Measurements from ENCODE around the gene KMT2C. TPM values are rescaled to one million over a fixed set of nuclear protein-coding genes. Genes with fewer than 3 reads are reported as not detected.
A peak's percentile ranks its signal among the peaks of the same experiment; 100 is the strongest.
"Not testable (repeated sequence)": the region's sequence is repeated elsewhere in the genome, so short reads cannot be mapped to it uniquely, and the experiment has no call there.

KMT2C gene
- total RNA-seq, 1 donor from 2014 or later, result 136 TPM

GRCh38 chr7:152315845-152316244, 120.0 kb downstream of the KMT2C start:
- DNase-seq, result no peak
- Mint-ChIP-seq H3K4me3 (ENCODE audit: unreplicated experiment) (no peak overlapping the region), H3K9me3 (ENCODE audit: unreplicated experiment) (peaks cover 3% of the 10 kb centered on the region), H3K27me3 (ENCODE audit: unreplicated experiment) (peaks cover 4% of the 10 kb centered on the region), H3K36me3 (ENCODE audit: unreplicated experiment) (peaks cover 5% of the 10 kb centered on the region), H3K4me1 (ENCODE audit: low read depth, unreplicated experiment) (peaks cover 7% of the 10 kb centered on the region), H3K27ac (ENCODE audit: unreplicated experiment) (peak overlapping the region; percentile 8)
- TF ChIP-seq CTCF (IDR thresholded peaks at IDR 0.05; ENCODE audit: partially characterized antibody, unreplicated experiment), result no peak

GRCh38 chr7:152313831-152314604, 121.8 kb downstream of the KMT2C start:
- H3K36me3 Mint-ChIP-seq (ENCODE audit: unreplicated experiment), result no peaks in the 10 kb centered on the region
- no peak for TF ChIP-seq CTCF (IDR thresholded peaks at IDR 0.05; ENCODE audit: partially characterized antibody, unreplicated experiment)
- no peak for DNase-seq
- no peak overlapping the region for H3K4me3 Mint-ChIP-seq (ENCODE audit: unreplicated experiment)
- peaks cover 2% of the 10 kb centered on the region for H3K27me3 Mint-ChIP-seq (ENCODE audit: unreplicated experiment)
- H3K27ac Mint-ChIP-seq (ENCODE audit: unreplicated experiment), result peak overlapping the region; percentile 0
- no peaks in the 10 kb centered on the region for H3K9me3 Mint-ChIP-seq (ENCODE audit: unreplicated experiment)
- H3K4me1 Mint-ChIP-seq (ENCODE audit: low read depth, unreplicated experiment), result peaks cover 7% of the 10 kb centered on the region

- H3K36me3 Mint-ChIP-seq (ENCODE audit: unreplicated experiment), result no peaks in the 10 kb centered on the region
- no peak for DNase-seq
- H3K4me3 Mint-ChIP-seq (ENCODE audit: unreplicated experiment), result no peak overlapping the region
- H3K9me3 Mint-ChIP-seq (ENCODE audit: unreplicated experiment), result no peaks in the 10 kb centered on the region
- H3K4me1 Mint-ChIP-seq (ENCODE audit: low read depth, unreplicated experiment), result peaks cover 7% of the 10 kb centered on the region
- no peak overlapping the region for H3K27ac Mint-ChIP-seq (ENCODE audit: unreplicated experiment)
- peaks cover 2% of the 10 kb centered on the region for H3K27me3 Mint-ChIP-seq (ENCODE audit: unreplicated experiment)
- TF ChIP-seq CTCF (IDR thresholded peaks at IDR 0.05; ENCODE audit: partially characterized antibody, unreplicated experiment), result no peak
Measured at GRCh38 chr7:152313217-152313616, 122.6 kb downstream of the KMT2C start.

DNA sequence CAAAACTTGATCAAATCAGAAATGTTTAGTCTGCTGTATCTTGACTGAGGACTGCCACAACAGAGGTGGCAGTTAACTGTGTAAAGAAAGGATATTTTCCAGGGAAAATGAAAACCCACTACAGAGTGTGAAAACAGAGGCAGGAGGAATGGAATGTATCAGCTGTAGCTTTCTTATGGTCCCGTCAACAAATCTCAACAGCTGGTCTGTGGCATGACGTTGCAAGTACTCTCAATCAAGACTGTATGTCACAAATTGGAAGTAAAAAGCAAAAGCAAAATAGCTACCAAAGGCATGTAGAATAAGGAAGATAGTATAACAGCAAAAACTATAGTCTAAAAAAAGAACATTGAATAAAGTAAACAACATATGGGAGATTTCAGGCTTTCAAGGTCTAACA, 123.5 kb downstream of the KMT2C start:
- DNase-seq, result no peak
- H3K9me3 Mint-ChIP-seq (ENCODE audit: unreplicated experiment), result no peaks in the 10 kb centered on the region
- H3K27me3 Mint-ChIP-seq (ENCODE audit: unreplicated experiment), result peaks cover 2% of the 10 kb centered on the region
- peak overlapping the region; percentile 60 for H3K27ac Mint-ChIP-seq (ENCODE audit: unreplicated experiment)
- H3K4me1 Mint-ChIP-seq (ENCODE audit: low read depth, unreplicated experiment), result peaks cover 7% of the 10 kb centered on the region
- H3K4me3 Mint-ChIP-seq (ENCODE audit: unreplicated experiment), result no peak overlapping the region
- no peaks in the 10 kb centered on the region for H3K36me3 Mint-ChIP-seq (ENCODE audit: unreplicated experiment)
- TF ChIP-seq CTCF (IDR thresholded peaks at IDR 0.05; ENCODE audit: partially characterized antibody, unreplicated experiment), result no peak

- Mint-ChIP-seq H3K9me3 (ENCODE audit: unreplicated experiment) (no peaks in the 10 kb centered on the region), H3K27ac (ENCODE audit: unreplicated experiment) (no peak overlapping the region), H3K4me3 (ENCODE audit: unreplicated experiment) (no peak overlapping the region), H3K27me3 (ENCODE audit: unreplicated experiment) (no peaks in the 10 kb centered on the region), H3K4me1 (ENCODE audit: low read depth, unreplicated experiment) (peaks cover 3% of the 10 kb centered on the region), H3K36me3 (ENCODE audit: unreplicated experiment) (peaks cover 8% of the 10 kb centered on the region)
- no peak for DNase-seq
- no peak for TF ChIP-seq CTCF (IDR thresholded peaks at IDR 0.05; ENCODE audit: partially characterized antibody, unreplicated experiment)
Measured at GRCh38 chr7:152307902-152308301, 127.9 kb downstream of the KMT2C start.

- H3K27ac Mint-ChIP-seq (ENCODE audit: unreplicated experiment); H3K4me3 Mint-ChIP-seq (ENCODE audit: unreplicated experiment); H3K27me3 Mint-ChIP-seq (ENCODE audit: unreplicated experiment); H3K4me1 Mint-ChIP-seq (ENCODE audit: low read depth, unreplicated experiment); H3K36me3 Mint-ChIP-seq (ENCODE audit: unreplicated experiment); DNase-seq: not testable (repeated sequence)
- peaks cover 10% of the 10 kb centered on the region for H3K9me3 Mint-ChIP-seq (ENCODE audit: unreplicated experiment)
Measured at GRCh38 chr7:152299542-152300143, 136.2 kb downstream of the KMT2C start.
